ENCODE results near the gene DUSP12. TPM values are rescaled to one million over a fixed set of nuclear protein-coding genes. Genes with fewer than 3 reads are reported as not detected.

The DUSP12 gene
- total RNA-seq, 1 experiment from 2014 or later, result 31.6 TPM

DNA sequence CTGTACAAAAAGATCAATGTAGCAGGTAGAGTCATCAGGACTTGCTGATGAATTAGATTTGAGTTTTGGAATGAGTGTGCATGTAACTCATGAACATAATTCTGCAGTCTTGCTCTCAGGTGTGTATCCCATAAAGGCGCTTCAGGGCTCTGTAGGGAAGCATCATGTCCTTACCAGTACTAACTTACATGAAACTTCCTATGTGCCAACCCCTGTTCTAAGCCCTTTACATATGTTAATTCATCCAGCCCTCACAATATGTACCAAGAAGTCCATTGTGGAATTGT, 30.3 kb upstream of the DUSP12 start:
- TF ChIP-seq SP1 (IDR thresholded peaks at IDR 0.05; ENCODE audit: low read depth), result no peak
- no peak for TF ChIP-seq EZH2 (IDR thresholded peaks at IDR 0.05)
- TF ChIP-seq, protein P1, sequence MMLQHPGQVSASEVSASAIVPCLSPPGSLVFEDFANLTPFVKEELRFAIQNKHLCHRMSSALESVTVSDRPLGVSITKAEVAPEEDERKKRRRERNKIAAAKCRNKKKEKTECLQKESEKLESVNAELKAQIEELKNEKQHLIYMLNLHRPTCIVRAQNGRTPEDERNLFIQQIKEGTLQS (IDR thresholded peaks at IDR 0.05), result no peak
- H3K9me2 ChIP-seq (ENCODE audit: insufficient read depth), result no peaks in the 10 kb centered on the region
- no peak overlapping the region for H3K9ac ChIP-seq (ENCODE audit: low read length)
- intact Hi-C loops (cut with micrococcal nuclease), result no loop called here
- no peak overlapping the region for H2AFZ ChIP-seq (ENCODE audit: low read depth, low read length, poor library complexity, severe bottlenecking)
- ChIA-PET POLR2A (no interaction called here), RAD21 (ENCODE audit: low non-redundant PET in 1 of 2, low total read pairs in 2 of 2, uncharacterized antibody in 2 of 2, unreplicated experiment in 2 of 2) (no interaction called here), CTCF (no interaction called here)
- H3K4me1 ChIP-seq (ENCODE audit: control insufficient read depth in 1 of 2, insufficient read depth in 2 of 2, low read length in 2 of 2), result peaks cover 7 to 34% of the 10 kb centered on the region in 2 experiments
- no peak overlapping the region for H3K4me2 ChIP-seq (ENCODE audit: low read length)
- no peak overlapping the region for H3K4me3 ChIP-seq (replicated peaks in 1 of 2; ENCODE audit: low read depth in 1 of 2, low read length in 2 of 2)
- H3K27me3 ChIP-seq (ENCODE audit: insufficient read depth, low read length), result no peaks in the 10 kb centered on the region
- no peaks in the 10 kb centered on the region for H4K20me1 ChIP-seq (ENCODE audit: insufficient read depth)
- no peak for ATAC-seq
- H3K36me3 ChIP-seq (ENCODE audit: control insufficient read depth in 1 of 2, insufficient read depth in 2 of 2, low read length in 2 of 2), result no peaks in the 10 kb centered on the region
- no peak for DNase-seq (ENCODE audit: low read depth, low spot score)
- H3K9me3 ChIP-seq (ENCODE audit: control insufficient read depth in 1 of 2, insufficient read depth in 1 of 2, low read depth in 1 of 2, low read length in 2 of 2), result no peaks in the 10 kb centered on the region
- H3K27ac ChIP-seq (ENCODE audit: low read depth, low read length), result no peak overlapping the region
- H3K79me2 ChIP-seq (ENCODE audit: insufficient read depth, low read length), result no peaks in the 10 kb centered on the region
- BruUV-seq (replicated peaks), result no TSS peak

DNA sequence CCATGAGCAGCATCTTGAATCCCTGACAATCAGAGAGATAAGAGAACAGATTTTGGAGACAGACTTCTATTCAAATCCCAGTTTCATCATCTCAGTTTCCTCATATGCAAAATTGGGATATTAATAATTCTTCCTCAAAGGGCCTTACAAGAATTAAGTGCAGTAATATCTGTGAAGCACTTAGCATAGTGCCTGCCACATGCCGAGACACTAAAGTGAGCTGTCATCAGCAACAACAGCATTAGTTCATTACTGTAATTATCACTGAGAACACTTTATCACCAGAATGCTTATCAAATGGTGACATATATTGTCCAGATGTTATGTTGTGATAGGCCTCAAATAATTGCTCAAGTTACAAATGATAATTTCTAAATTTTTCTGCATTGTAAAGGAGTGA, 29.2 kb upstream of the DUSP12 start:
- peaks cover 7 to 45% of the 10 kb centered on the region in 2 experiments for H3K4me1 ChIP-seq (ENCODE audit: control insufficient read depth in 1 of 2, insufficient read depth in 2 of 2, low read length in 2 of 2)
- H4K20me1 ChIP-seq (ENCODE audit: insufficient read depth), result no peaks in the 10 kb centered on the region
- no peak overlapping the region for H3K4me3 ChIP-seq (replicated peaks in 1 of 2; ENCODE audit: low read depth in 1 of 2, low read length in 2 of 2)
- no peak overlapping the region for H3K27ac ChIP-seq (ENCODE audit: low read depth, low read length)
- POLR2A ChIA-PET, result no interaction called here
- no peak overlapping the region for H3K9ac ChIP-seq (ENCODE audit: low read length)
- no peaks in the 10 kb centered on the region for H3K36me3 ChIP-seq (ENCODE audit: control insufficient read depth in 1 of 2, insufficient read depth in 2 of 2, low read length in 2 of 2)
- ATAC-seq (no peak), DNase-seq (ENCODE audit: low read depth, low spot score) (no peak)
- H2AFZ ChIP-seq (ENCODE audit: low read depth, low read length, poor library complexity, severe bottlenecking), result no peak overlapping the region
- no peaks in the 10 kb centered on the region for H3K9me3 ChIP-seq (ENCODE audit: control insufficient read depth in 1 of 2, insufficient read depth in 1 of 2, low read depth in 1 of 2, low read length in 2 of 2)
- intact Hi-C loops (cut with micrococcal nuclease), result no loop called here
- H3K79me2 ChIP-seq (ENCODE audit: insufficient read depth, low read length), result no peaks in the 10 kb centered on the region
- no peaks in the 10 kb centered on the region for H3K9me2 ChIP-seq (ENCODE audit: insufficient read depth)
- no TSS peak for BruUV-seq (replicated peaks)
- RAD21 ChIA-PET (ENCODE audit: low non-redundant PET in 1 of 2, low total read pairs in 2 of 2, uncharacterized antibody in 2 of 2, unreplicated experiment in 2 of 2), result no interaction called here
- H3K27me3 ChIP-seq (ENCODE audit: insufficient read depth, low read length), result no peaks in the 10 kb centered on the region
- no peak overlapping the region for H3K4me2 ChIP-seq (ENCODE audit: low read length)
- CTCF ChIA-PET, result no interaction called here
- TF ChIP-seq RAD21 (IDR thresholded peaks at IDR 0.05; ENCODE audit: low read depth) (no peak), CBX3 (IDR thresholded peaks at IDR 0.05; ENCODE audit: low read depth) (no peak), EZH2 (IDR thresholded peaks at IDR 0.05) (no peak), JUND (IDR thresholded peaks at IDR 0.05) (no peak), EGR1 (IDR thresholded peaks at IDR 0.05; ENCODE audit: low read depth) (no peak), EZH2phosphoT487 (IDR thresholded peaks at IDR 0.05; ENCODE audit: borderline replicate concordance) (no peak), SP1 (IDR thresholded peaks at IDR 0.05; ENCODE audit: low read depth) (no peak), CEBPB (IDR thresholded peaks at IDR 0.05; ENCODE audit: low read depth) (no peak), POLR2AphosphoS5 (IDR thresholded peaks at IDR 0.05; ENCODE audit: low read depth, low read length) (no peak), ZFX (IDR thresholded peaks at IDR 0.05) (no peak), FOSL1 (IDR thresholded peaks at IDR 0.05; ENCODE audit: low read depth) (no peak), POLR2A (IDR thresholded peaks at IDR 0.05; ENCODE audit: borderline replicate concordance, extremely low read depth, insufficient read depth, insufficient read length) (no peak), ZNF274 (IDR thresholded peaks at IDR 0.05; ENCODE audit: low read depth, low read length) (no peak)
- TF ChIP-seq, protein P1 (IDR thresholded peaks at IDR 0.05), result no peak
- TF ChIP-seq, protein P2, sequence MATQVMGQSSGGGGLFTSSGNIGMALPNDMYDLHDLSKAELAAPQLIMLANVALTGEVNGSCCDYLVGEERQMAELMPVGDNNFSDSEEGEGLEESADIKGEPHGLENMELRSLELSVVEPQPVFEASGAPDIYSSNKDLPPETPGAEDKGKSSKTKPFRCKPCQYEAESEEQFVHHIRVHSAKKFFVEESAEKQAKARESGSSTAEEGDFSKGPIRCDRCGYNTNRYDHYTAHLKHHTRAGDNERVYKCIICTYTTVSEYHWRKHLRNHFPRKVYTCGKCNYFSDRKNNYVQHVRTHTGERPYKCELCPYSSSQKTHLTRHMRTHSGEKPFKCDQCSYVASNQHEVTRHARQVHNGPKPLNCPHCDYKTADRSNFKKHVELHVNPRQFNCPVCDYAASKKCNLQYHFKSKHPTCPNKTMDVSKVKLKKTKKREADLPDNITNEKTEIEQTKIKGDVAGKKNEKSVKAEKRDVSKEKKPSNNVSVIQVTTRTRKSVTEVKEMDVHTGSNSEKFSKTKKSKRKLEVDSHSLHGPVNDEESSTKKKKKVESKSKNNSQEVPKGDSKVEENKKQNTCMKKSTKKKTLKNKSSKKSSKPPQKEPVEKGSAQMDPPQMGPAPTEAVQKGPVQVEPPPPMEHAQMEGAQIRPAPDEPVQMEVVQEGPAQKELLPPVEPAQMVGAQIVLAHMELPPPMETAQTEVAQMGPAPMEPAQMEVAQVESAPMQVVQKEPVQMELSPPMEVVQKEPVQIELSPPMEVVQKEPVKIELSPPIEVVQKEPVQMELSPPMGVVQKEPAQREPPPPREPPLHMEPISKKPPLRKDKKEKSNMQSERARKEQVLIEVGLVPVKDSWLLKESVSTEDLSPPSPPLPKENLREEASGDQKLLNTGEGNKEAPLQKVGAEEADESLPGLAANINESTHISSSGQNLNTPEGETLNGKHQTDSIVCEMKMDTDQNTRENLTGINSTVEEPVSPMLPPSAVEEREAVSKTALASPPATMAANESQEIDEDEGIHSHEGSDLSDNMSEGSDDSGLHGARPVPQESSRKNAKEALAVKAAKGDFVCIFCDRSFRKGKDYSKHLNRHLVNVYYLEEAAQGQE (IDR thresholded peaks at IDR 0.05; ENCODE audit: low read depth), result no peak
- TF ChIP-seq, protein P3, sequence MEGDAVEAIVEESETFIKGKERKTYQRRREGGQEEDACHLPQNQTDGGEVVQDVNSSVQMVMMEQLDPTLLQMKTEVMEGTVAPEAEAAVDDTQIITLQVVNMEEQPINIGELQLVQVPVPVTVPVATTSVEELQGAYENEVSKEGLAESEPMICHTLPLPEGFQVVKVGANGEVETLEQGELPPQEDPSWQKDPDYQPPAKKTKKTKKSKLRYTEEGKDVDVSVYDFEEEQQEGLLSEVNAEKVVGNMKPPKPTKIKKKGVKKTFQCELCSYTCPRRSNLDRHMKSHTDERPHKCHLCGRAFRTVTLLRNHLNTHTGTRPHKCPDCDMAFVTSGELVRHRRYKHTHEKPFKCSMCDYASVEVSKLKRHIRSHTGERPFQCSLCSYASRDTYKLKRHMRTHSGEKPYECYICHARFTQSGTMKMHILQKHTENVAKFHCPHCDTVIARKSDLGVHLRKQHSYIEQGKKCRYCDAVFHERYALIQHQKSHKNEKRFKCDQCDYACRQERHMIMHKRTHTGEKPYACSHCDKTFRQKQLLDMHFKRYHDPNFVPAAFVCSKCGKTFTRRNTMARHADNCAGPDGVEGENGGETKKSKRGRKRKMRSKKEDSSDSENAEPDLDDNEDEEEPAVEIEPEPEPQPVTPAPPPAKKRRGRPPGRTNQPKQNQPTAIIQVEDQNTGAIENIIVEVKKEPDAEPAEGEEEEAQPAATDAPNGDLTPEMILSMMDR (IDR thresholded peaks at IDR 0.05 in 2 of 3, conservative IDR thresholded peaks at IDR 0.05 in 1 of 3; ENCODE audit: borderline replicate concordance in 1 of 3, insufficient read depth in 1 of 3, low read depth in 2 of 3, low read length in 2 of 3), result no peak

All from HCT116 (cell line).